HG02981 (cell line): ENCODE results near the gene C12orf75.

Experiments
- ATAC-seq: cut with Tn5 transposase; IDR thresholded peaks from one replicate; pipeline ENCODE4 v1.9.1; 2021; ENCODE audit warnings: mild to moderate bottlenecking, moderate library complexity; ENCODE audit not compliant: unreplicated experiment

The C12orf75 gene

DNA sequence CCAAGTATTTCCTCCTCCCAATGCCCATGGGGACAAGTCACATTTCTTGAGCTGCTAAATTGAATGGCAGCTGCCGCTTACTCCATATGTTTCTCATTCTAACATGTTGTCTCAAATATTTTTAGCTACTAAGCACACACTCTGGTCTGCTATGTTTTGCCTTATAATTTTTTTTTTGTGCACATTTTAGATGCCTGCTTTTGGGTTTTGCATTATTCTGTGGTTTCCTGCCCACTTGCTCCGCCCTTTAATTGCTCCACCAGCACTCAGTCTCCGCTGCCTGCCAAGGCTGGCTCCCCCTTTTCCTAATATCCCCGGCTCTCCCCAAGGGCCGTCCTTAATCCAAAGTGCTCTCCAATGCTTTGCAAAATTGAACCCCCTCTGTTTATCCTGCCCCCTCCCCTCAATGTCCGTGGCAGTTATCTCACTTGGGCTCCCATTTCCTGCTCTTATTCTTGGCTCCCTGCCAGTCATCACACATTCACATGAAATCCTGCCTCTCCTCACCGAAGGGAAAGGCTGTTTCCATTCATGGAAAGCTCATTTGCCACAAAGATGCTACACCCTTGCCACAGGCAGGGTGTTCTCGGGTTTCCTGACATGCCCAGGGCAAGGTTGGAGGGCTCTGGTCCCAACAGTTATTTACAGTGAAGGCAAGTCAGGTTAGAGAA, 79.4 kb downstream of the C12orf75 start:
- ATAC-seq, result no peak

DNA sequence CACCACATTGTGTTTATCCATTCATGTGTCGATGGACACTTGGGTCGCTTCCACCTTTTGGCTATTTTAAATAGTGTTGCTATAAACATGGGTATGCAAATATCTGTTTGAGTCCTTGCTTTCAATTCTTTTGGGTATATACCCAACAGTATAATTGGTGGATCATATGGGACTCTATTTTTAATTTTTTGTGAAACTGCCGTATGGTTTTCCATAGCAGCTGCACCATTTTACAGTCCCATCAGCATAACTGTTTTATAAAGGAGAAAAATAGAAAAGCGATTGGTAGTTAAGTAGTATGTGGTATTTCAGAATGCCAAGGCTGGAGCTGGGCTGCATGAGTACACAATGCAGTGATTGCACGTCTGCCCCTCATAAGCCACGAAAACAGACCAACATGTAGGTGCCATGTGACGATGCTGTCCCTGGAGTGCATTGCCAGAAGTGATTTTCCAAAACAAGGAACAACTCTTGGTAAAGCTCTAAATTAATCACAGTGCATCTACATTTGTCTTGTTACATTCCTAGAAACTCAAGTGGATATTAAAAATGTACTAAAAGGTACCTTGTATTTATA, 83.5 kb downstream of the C12orf75 start:
- no peak for ATAC-seq

GRCh38 chr12:105417732-105418131, 87.2 kb downstream of the C12orf75 start:
- no peak for ATAC-seq

GRCh38 chr12:105418229-105418628, 87.7 kb downstream of the C12orf75 start:
- no peak for ATAC-seq

- ATAC-seq, result no peak
Measured at GRCh38 chr12:105418821-105419291, 88.4 kb downstream of the C12orf75 start.

GRCh38 chr12:105419606-105420005, 89.1 kb downstream of the C12orf75 start:
- ATAC-seq, result no peak

DNA sequence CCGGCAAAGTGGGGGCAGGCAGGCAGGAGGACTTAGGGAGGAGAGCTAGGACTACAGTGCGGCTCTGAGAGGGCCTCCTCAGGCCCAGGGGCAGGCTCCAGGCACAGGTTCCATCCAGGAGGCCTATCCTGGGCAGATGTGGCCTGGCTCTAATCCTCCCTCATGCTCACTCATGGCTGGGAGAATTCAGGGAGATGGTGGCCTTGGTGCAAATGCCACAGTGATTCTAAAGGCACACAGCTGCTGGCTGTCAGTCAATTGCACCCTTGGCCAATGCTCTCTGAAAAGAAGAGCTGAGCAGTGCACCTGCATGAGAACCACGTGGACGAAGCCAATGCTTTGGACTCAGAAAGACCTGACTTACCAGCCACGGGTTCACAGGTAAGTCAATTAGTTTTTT, 89.6 kb downstream of the C12orf75 start:
- ATAC-seq, result no peak

- peak; percentile 63 for ATAC-seq
Measured at GRCh38 chr12:105420659-105421240, 90.3 kb downstream of the C12orf75 start.
